Chondrocyte (in vitro differentiated cells): ENCODE data around the gene MACROD2. TPM values are rescaled to one million over a fixed set of nuclear protein-coding genes. Genes with fewer than 3 reads are reported as not detected.

Experiments
- DNase-seq: peaks from one replicate; pipeline ENCODE4 v3.0.0; 2021; ENCODE audit warnings: mixed read lengths, low spot score
- H3K27ac Mint-ChIP-seq: one replicate; pipeline ENCODE4 v1.8.0; 2021; ENCODE audit warnings: mild to moderate bottlenecking, moderate library complexity, mixed read lengths; ENCODE audit not compliant: unreplicated experiment
- H3K27me3 Mint-ChIP-seq: 2 replicates; pipeline ENCODE4 v1.8.0; 2021; ENCODE audit warnings: low read depth, mixed read lengths
- H3K36me3 Mint-ChIP-seq: 2 replicates; pipeline ENCODE4 v1.8.0; 2021; ENCODE audit warnings: low read depth, mixed read lengths
- H3K4me1 Mint-ChIP-seq: 2 replicates; pipeline ENCODE4 v1.8.0; 2021; ENCODE audit warnings: low read depth, mild to moderate bottlenecking, mixed read lengths
- H3K4me3 Mint-ChIP-seq: one replicate; pipeline ENCODE4 v1.8.0; 2021; ENCODE audit warnings: mild to moderate bottlenecking, moderate library complexity, mixed read lengths; ENCODE audit not compliant: unreplicated experiment
- H3K9me3 Mint-ChIP-seq: 2 replicates; pipeline ENCODE4 v1.8.0; 2021; ENCODE audit warnings: low read depth, mixed read lengths
- total RNA-seq: library from RNA; stranded (reverse); gene quantifications from 3 replicates; pipeline ENCODE4 v1.2.1, GENCODE V29; 2021
- TF ChIP-seq, protein P1 (sequence below): fragments of 200-600 bp; sonication (generic); IDR thresholded peaks from 2 replicates; pipeline ENCODE4 v1.5.0; 2021; ENCODE audit warnings: antibody characterized with exemption, mild to moderate bottlenecking, moderate library complexity

MACROD2 gene
- total RNA-seq, 1 donor from 2014 or later: 3.2 TPM

DNA sequence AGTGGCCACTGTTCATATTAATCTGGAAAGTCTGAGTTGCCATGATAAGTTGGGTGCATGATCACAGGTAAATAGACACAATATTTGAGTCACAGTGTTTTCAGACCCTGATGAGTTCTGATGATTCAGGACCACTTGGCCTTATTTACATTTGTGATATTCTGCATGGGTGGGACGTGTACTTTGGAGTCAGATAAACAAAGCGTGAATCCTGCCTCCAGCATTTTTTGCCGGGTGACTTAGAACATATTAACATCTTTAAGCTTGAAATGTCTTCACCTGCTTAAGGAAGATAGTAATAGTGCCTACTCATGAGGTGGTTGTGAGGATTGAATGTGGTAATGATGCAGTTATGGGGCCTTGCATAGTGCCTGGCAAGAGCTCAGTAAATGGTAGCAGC, 1582.8 kb downstream of the MACROD2 start:
- Mint-ChIP-seq H3K4me3 (no peak overlapping the region), H3K27me3 (no peaks in the 10 kb centered on the region), H3K27ac (no peak overlapping the region), H3K4me1 (no peaks in the 10 kb centered on the region), H3K9me3 (no peaks in the 10 kb centered on the region), H3K36me3 (no peaks in the 10 kb centered on the region)
- TF ChIP-seq, protein P1, sequence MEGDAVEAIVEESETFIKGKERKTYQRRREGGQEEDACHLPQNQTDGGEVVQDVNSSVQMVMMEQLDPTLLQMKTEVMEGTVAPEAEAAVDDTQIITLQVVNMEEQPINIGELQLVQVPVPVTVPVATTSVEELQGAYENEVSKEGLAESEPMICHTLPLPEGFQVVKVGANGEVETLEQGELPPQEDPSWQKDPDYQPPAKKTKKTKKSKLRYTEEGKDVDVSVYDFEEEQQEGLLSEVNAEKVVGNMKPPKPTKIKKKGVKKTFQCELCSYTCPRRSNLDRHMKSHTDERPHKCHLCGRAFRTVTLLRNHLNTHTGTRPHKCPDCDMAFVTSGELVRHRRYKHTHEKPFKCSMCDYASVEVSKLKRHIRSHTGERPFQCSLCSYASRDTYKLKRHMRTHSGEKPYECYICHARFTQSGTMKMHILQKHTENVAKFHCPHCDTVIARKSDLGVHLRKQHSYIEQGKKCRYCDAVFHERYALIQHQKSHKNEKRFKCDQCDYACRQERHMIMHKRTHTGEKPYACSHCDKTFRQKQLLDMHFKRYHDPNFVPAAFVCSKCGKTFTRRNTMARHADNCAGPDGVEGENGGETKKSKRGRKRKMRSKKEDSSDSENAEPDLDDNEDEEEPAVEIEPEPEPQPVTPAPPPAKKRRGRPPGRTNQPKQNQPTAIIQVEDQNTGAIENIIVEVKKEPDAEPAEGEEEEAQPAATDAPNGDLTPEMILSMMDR: no peak
- no peak for DNase-seq

DNA sequence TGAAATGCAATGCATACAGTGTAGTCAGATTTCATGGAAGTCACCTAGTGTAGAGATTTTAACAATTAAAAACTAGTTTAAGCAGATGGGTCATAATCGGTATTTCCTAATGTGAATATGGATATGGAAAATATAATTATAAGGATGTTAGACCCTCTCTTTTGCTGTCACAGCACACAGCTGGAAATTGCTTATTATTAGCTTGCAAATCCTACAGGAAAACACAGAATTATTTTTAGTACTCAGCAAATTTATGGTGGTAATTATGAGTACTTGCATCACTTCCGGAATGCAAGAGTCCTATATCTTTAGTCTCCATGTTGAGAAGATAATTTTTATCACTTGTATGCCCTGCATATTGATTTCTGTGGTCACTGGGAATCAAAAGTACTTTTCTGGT, 1584.4 kb downstream of the MACROD2 start:
- Mint-ChIP-seq H3K4me1 (no peaks in the 10 kb centered on the region), H3K27me3 (no peaks in the 10 kb centered on the region), H3K9me3 (no peaks in the 10 kb centered on the region), H3K36me3 (no peaks in the 10 kb centered on the region), H3K4me3 (no peak overlapping the region), H3K27ac (no peak overlapping the region)
- TF ChIP-seq, protein P1: no peak
- DNase-seq: no peak

DNA sequence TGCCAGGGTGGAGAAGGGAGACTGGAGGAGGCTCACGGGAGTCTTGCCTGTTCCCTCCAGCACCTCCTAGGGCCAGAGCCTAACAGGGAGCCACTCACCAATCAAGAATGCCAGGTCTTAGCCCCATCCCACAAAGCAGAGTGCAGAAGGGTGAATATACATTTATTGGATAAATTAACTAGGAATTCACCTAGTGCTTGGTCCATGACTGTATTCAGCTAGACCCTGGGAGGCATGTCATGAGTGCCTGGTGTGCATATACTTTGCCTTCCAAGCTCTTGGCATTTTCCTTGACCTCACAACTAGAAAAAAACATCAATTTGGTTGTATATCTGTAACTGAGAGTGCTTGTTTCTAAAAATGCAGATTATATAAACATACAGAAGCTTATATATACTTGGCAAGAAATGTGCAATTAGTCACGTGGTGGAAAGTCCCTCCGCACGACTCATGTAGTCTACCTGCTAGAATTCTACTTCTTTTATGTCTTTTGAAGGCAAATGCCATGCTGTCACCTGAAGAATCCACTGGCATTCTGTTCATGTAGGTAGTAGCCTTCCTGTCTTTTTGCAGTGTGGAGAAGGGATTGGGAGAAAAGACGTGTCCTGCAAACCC, 1586.9 kb downstream of the MACROD2 start:
- H3K27ac Mint-ChIP-seq: no peak overlapping the region
- no peaks in the 10 kb centered on the region for H3K9me3 Mint-ChIP-seq
- TF ChIP-seq, protein P1: no peak
- no peaks in the 10 kb centered on the region for H3K4me1 Mint-ChIP-seq
- DNase-seq: no peak
- H3K4me3 Mint-ChIP-seq: no peak overlapping the region
- no peaks in the 10 kb centered on the region for H3K36me3 Mint-ChIP-seq
- H3K27me3 Mint-ChIP-seq: no peaks in the 10 kb centered on the region

DNA sequence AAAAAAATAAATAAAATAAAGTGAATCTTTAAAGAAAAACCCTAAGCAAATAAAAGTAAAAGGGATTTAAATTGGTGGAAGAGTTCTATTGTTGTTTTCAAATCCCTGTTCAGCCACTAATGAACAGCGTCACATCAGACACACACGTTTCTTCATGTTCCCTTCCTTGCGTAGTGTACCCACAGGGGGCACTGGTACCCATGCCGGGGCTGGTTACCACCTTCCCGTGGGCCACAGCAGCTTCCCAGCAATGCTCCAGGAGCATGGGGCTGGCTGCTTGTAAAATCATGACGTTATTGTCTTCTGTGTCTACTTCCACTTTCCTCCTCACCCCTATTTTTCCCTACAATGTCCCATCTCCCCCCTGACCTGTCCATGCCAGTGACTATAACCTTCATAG, 1589.2 kb downstream of the MACROD2 start:
- TF ChIP-seq, protein P1: peak; percentile 13
- Mint-ChIP-seq H3K27me3 (no peaks in the 10 kb centered on the region), H3K36me3 (no peaks in the 10 kb centered on the region), H3K4me1 (no peaks in the 10 kb centered on the region), H3K27ac (no peak overlapping the region), H3K4me3 (no peak overlapping the region), H3K9me3 (no peaks in the 10 kb centered on the region)
- DNase-seq: no peak

DNA sequence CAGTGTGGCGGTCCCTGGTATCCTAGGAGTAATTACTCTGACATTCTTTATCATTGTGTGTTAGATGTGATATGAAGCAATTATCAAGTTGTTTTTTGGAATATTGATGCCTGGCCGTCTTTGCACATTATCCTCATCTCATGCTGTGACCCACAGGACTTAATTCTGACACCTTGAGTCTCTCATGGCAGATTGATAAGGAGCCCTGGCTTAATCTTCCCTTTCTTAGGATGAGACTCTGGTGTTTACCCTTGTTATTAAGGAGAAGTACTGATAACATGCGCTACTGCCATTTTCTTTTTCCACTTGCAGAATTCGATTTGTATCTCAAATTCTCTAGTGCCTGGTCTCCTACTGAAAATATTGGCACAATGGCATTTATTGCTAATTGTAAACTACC, 1597.8 kb downstream of the MACROD2 start:
- no peaks in the 10 kb centered on the region for H3K27me3 Mint-ChIP-seq
- TF ChIP-seq, protein P1: no peak

More for the DNA sequence above, 1597.8 kb downstream of the MACROD2 start:
- no peaks in the 10 kb centered on the region for H3K4me1 Mint-ChIP-seq
- H3K4me3 Mint-ChIP-seq: no peak overlapping the region
- no peak for DNase-seq
- H3K27ac Mint-ChIP-seq: no peak overlapping the region
- H3K9me3 Mint-ChIP-seq: no peaks in the 10 kb centered on the region
- H3K36me3 Mint-ChIP-seq: no peaks in the 10 kb centered on the region
